Activated CD4-positive, alpha-beta T cell treated with anti-CD3 and anti-CD28 coated beads for 36 hours (primary cell): ENCODE data around the gene SPDYE1. TPM values are rescaled to one million over a fixed set of nuclear protein-coding genes. Genes with fewer than 3 reads are reported as not detected.

Experiments used
- ATAC-seq: fragments of 200-7000 bp; cut with Tn5 transposase; one replicate; pipeline ENCODE4 v1.10.0; 2021; ENCODE audit warnings: mild to moderate bottlenecking, moderate library complexity
- CTCF ChIA-PET: fragments of 350-600 bp; sonication (Branson Sonifier 250); formaldehyde crosslinking; loops from one replicate; lab custom pipeline; 2021; ENCODE audit warnings: antibody characterized with exemption; lab: Charles Lee
- POLR2A ChIA-PET: fragments of 350-600 bp; sonication (Branson Sonifier 250); formaldehyde crosslinking; loops from one replicate; lab custom pipeline; 2021; ENCODE audit warnings: antibody characterized with exemption, inconsistent platforms; lab: Charles Lee
- DNase-seq: peaks from one replicate; pipeline ENCODE4 v3.0.0-alpha.2; 2020
- H3K27ac Mint-ChIP-seq: one replicate; pipeline ENCODE4 v1.8.0; 2021; ENCODE audit warnings: mixed read lengths
- H3K27me3 Mint-ChIP-seq: one replicate; pipeline ENCODE4 v1.8.0; 2021; ENCODE audit warnings: mixed read lengths
- H3K36me3 Mint-ChIP-seq: one replicate; pipeline ENCODE4 v1.8.0; 2021; ENCODE audit warnings: low read depth, mixed read lengths
- H3K4me1 Mint-ChIP-seq: one replicate; pipeline ENCODE4 v1.8.0; 2021; ENCODE audit warnings: mixed read lengths
- H3K4me3 Mint-ChIP-seq: one replicate; pipeline ENCODE4 v1.8.0; 2021; ENCODE audit warnings: mild to moderate bottlenecking, moderate library complexity, mixed read lengths
- H3K9me3 Mint-ChIP-seq: one replicate; pipeline ENCODE4 v1.8.0; 2021; ENCODE audit warnings: low read depth, mixed read lengths
- intact Hi-C, 2 experiments: fragments of 100-400 bp; cut with DNase I in 1 of 2; cut with micrococcal nuclease in 1 of 2; formaldehyde crosslinking; loops; one replicate each; pipeline versions ENCODE4 v1.14.2 to v1.15.1; 2022 to 2024; cut with DNase I, micrococcal nuclease
- microRNA-seq: library from miRNA; unstranded; fragments of <30 nt; microRNA quantifications from one replicate; pipeline ENCODE4 v1.2.0, GENCODE V29; 2021; ENCODE audit warnings: borderline replicate concordance
- total RNA-seq, 2 experiments: library from RNA; stranded (reverse); gene quantifications; one replicate each; pipeline ENCODE4 v1.2.3, GENCODE V29; 2021

SPDYE1 gene
- total RNA-seq, 2 experiments from 2014 or later = not detected

- Mint-ChIP-seq H3K4me3 (no peak overlapping the region), H3K36me3 (peaks cover 48% of the 10 kb centered on the region), H3K27ac (peak overlapping the region; percentile 72), H3K27me3 (no peaks in the 10 kb centered on the region), H3K4me1 (peaks cover 7% of the 10 kb centered on the region), H3K9me3 (no peaks in the 10 kb centered on the region)
- CTCF ChIA-PET = interaction anchor here (0.6 kb wide), 1 partner anchor 154 kb away, joined by 3 read pairs; no protein-coding TSS in a partner anchor
- POLR2A ChIA-PET = interaction anchor here (0.6 kb wide), 1 partner anchor 11 kb away, joined by 3 read pairs; no protein-coding TSS in a partner anchor
- peak; percentile 3 for DNase-seq
- intact Hi-C loops = no loop called here
- ATAC-seq = no peak
Observed at GRCh38 chr7:44057849-44058758, 60.4 kb downstream of the SPDYE1 start.

- intact Hi-C loops = no loop called here
- CTCF ChIA-PET = no interaction called here
- peaks cover 47% of the 10 kb centered on the region for H3K36me3 Mint-ChIP-seq
- DNase-seq = no peak
- no peaks in the 10 kb centered on the region for H3K27me3 Mint-ChIP-seq
- peaks cover 7% of the 10 kb centered on the region for H3K4me1 Mint-ChIP-seq
- H3K27ac Mint-ChIP-seq = peak overlapping the region; percentile 72
- POLR2A ChIA-PET = no interaction called here
- H3K9me3 Mint-ChIP-seq = no peaks in the 10 kb centered on the region
- no peak for ATAC-seq
- no peak overlapping the region for H3K4me3 Mint-ChIP-seq
Observed at GRCh38 chr7:44058759-44059218, 61.1 kb downstream of the SPDYE1 start.

- POLR2A ChIA-PET = no interaction called here
- Mint-ChIP-seq H3K4me1 (peaks cover 7% of the 10 kb centered on the region), H3K9me3 (no peaks in the 10 kb centered on the region), H3K4me3 (no peak overlapping the region), H3K27me3 (no peaks in the 10 kb centered on the region), H3K27ac (no peak overlapping the region), H3K36me3 (peaks cover 45% of the 10 kb centered on the region)
- intact Hi-C loops = no loop called here
- CTCF ChIA-PET = interaction anchor here (0.6 kb wide), 1 partner anchor 1134 kb away, joined by 3 read pairs; no protein-coding TSS in a partner anchor
- ATAC-seq (no peak), DNase-seq (peak; percentile 8)
Observed at GRCh38 chr7:44059219-44060090, 61.8 kb downstream of the SPDYE1 start.

Small RNAs within 50 kb of the gene (microRNA-seq; reads per million reads assigned to microRNA genes)
- not detected for gene MIR6837

Other genes starting within 250 kb of the SPDYE1 start
- gene BLVRA, start 239.2 kb upstream of the SPDYE1 start, total RNA-seq = 10 to 100 TPM; 16.0 to 31.2 TPM
- gene MRPS24, start 128.4 kb upstream of the SPDYE1 start, total RNA-seq = 100 to 1,000 TPM; 121 to 149 TPM
- 10 to 100 TPM; 22.2 to 23.0 TPM for gene URGCP, start 91.3 kb upstream of the SPDYE1 start, total RNA-seq
- 10 to 100 TPM; 10.1 to 10.7 TPM for gene UBE2D4, start 71.5 kb upstream of the SPDYE1 start, total RNA-seq
- 100 to 1,000 TPM; 106 to 117 TPM for gene DBNL, start 46.8 kb downstream of the SPDYE1 start, total RNA-seq
- gene PGAM2, start 67.7 kb downstream of the SPDYE1 start, total RNA-seq = not detected
- gene POLM, start 84.6 kb downstream of the SPDYE1 start, total RNA-seq = 10 to 100 TPM; 27.0 to 29.9 TPM
- 10 to 100 TPM; 18.2 to 18.3 TPM for gene AEBP1, start 106.4 kb downstream of the SPDYE1 start, total RNA-seq
- 100 to 1,000 TPM; 250 to 347 TPM for gene POLD2, start 125.7 kb downstream of the SPDYE1 start, total RNA-seq
- gene MYL7, start 143.4 kb downstream of the SPDYE1 start, total RNA-seq = not detected
- gene GCK, start 191.5 kb downstream of the SPDYE1 start, total RNA-seq = 1 to 10 TPM in 1 of 2 experiments, under 1 TPM in 1; 0.53 to 1.3 TPM
- 10 to 100 TPM; 51.0 to 51.3 TPM for gene YKT6, start 203.1 kb downstream of the SPDYE1 start, total RNA-seq